HG02852 (cell line): ENCODE data around the gene SHISA6.
"Not testable (repeated sequence)": the region's sequence is repeated elsewhere in the genome, so short reads cannot be mapped to it uniquely, and the experiment has no call there.

Experiments used
- ATAC-seq: cut with Tn5 transposase; IDR thresholded peaks from one replicate; pipeline ENCODE4 v1.9.1; 2021; ENCODE audit warnings: mild to moderate bottlenecking, moderate library complexity; ENCODE audit not compliant: unreplicated experiment

The SHISA6 gene

DNA sequence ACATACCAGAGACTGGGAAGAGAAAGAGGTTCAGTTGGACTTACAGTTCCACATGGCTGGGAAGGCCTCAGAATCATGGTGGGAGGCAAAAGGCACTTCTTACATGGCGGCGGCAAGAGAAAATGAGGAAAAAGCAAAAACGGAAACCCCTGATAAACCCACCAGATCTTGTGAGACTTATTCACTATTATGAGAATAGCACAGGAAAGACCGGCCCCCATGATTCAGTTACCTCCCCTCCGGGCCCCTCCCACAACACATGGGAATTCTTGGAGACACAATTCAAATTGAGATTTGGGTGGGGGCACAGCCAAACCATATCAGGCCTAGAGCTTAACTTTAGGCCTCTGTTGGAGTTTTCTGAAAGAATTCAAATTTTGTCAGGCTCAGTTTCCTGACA is 60.9 kb downstream of the SHISA6 start:
- ATAC-seq: not testable (repeated sequence)

DNA sequence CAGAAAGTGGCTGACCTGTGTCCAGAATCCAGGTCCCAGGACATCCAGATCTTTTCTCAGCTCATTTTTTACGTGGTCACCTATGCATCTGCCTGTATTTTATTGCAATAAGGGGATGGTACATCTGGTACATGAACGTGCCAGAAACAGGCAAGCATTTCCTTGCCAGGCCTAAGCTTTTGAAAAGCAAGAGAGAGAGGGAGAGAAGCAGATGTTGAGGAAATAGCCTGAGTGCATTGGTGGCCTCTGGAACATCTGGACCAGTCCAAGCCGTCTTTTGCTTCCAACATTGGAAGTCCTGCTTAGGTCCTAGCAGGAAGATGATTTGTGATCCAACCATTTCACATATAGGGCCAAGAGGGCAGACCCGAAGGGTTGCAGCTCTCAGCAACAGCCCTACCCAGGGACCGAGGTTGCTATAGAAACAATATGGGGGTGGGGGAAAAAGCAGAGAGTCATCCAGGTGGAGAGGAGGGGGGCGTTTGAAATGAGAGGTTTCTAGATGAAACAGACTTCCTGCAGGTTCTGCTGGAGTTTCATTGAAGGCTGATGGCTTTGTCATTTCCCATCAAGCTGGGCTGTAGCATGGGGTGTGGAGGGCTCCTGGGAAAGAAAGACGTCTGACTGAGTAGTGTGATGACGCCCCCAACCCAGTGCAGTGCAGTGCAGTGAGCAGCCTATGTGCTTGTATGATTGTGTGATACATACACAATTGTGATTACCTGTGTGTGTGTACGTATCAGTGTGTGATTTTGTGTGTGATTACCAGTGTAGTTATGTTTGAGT is 61.6 kb downstream of the SHISA6 start:
- ATAC-seq: no peak

- no peak for ATAC-seq
Observed at GRCh38 chr17:11303773-11304394, 62.9 kb downstream of the SHISA6 start.

DNA sequence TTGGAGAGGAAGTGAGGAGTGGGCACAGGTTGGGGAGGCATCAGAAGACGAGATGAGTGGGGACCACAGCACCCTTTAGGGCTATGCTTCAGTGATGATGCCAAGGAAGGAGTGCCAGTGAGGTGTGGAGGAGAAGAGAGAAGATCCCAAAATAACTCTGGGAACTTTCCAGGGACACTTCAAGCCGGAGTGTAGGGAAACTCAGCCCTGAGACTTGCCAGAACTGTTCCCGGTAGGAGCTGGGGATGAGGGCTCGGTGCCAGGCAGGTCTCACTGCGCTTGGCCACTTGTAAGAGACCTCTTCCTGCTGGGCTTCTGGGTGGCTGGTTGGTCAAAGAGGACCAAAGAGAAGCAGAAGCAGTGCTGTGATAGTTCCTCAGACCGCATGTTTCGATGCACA is 63.6 kb downstream of the SHISA6 start:
- ATAC-seq: no peak

DNA sequence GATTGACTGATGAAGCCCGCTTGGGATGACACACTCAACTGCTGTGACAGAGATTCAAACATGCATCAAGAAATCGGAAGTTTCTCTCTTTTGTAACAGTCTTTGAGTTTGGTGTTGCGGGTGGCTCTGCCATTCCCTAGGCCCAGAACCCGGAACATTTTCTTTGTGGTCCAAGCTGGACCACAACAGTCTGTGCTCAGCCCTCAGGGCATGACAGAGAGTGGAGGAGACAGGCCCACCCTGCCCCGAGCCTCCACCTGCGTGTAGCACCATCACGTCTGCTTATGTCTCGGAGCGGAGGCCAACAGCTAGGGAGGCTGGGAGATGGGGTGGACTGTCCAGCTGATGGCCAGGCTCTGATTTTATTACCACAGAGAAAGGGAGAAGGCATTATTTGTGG is 64.5 kb downstream of the SHISA6 start:
- ATAC-seq: no peak

- no peak for ATAC-seq
Observed at GRCh38 chr17:11308531-11308930, 67.5 kb downstream of the SHISA6 start.

DNA sequence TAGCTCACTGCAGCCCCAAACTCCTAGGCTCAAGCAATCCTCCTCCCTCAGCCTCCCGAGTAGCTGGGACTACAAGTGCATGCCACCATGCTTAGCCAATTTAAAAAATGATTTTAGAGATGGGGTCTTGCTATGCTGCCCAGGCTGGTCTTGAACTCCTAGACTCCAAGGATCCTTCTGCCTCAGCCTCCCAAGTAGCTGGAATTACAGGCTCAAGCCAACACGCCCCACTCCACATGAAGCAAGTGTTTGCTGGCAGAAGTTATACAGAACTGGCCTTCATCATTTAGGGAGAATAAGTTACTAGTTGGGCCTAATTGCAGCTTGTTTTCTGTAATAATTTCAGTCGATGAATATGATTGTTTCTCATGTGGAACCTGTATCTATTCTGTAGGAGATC is 68.0 kb downstream of the SHISA6 start:
- no peak for ATAC-seq

GRCh38 chr17:11309850-11310249 is 68.8 kb downstream of the SHISA6 start:
- ATAC-seq: no peak

GRCh38 chr17:11316451-11316850 is 75.4 kb downstream of the SHISA6 start:
- ATAC-seq: not testable (repeated sequence)

- ATAC-seq: no peak
Observed at GRCh38 chr17:11318207-11318606, 77.2 kb downstream of the SHISA6 start.

- no peak for ATAC-seq
Observed at GRCh38 chr17:11319894-11320293, 78.9 kb downstream of the SHISA6 start.

GRCh38 chr17:11324021-11324420 is 83.0 kb downstream of the SHISA6 start:
- no peak for ATAC-seq

DNA sequence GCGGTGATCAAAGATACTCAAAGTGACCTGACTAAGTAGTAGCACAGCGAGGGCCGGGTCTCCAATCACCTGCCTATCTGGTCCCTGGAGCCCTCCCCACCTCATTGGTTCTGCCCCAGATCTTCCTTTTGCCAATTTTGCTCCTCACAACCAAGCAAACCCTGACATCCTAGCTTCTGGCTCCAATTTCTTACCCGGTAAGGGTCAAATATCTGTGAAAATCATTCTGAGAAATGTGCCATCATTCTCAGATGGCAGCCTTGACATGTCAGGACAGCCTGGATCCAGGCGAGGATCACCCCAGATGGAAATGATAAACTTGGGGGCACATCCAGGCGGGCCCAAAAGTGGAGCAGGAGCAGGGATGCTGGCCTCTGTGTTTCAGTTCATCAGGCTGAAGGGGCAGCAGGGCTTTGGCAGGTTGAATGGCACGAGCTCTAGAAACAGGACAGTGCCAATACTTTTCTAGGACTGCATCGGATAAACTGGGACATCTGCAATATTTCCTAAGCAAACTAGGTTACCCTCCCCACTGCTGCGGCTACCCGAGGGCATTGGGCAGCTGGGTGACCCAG is 83.9 kb downstream of the SHISA6 start:
- ATAC-seq: no peak

GRCh38 chr17:11326492-11326891 is 85.5 kb downstream of the SHISA6 start:
- ATAC-seq: no peak

- ATAC-seq: no peak
Observed at GRCh38 chr17:11328770-11329169, 87.8 kb downstream of the SHISA6 start.

- no peak for ATAC-seq
Observed at GRCh38 chr17:11330006-11330405, 89.0 kb downstream of the SHISA6 start.

DNA sequence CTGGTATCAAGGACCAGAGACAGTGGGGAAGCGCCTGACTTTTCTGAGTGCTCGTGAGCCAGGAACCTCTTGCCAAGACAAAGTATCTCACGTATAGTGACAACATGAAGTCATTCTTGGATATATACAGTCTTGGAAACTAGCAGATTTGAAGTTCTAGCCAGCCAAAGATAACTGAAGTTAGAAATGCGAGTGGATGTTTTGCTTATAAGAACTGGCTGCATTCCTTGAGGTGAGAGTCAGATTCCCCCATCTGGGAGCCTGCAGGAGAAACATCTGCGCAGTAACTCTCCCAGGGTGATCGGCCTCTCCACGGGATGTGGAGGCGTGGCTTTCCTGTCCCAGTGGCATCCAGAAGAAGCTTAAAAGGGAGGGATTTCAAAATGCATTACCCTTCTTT is 89.8 kb downstream of the SHISA6 start:
- ATAC-seq: no peak

DNA sequence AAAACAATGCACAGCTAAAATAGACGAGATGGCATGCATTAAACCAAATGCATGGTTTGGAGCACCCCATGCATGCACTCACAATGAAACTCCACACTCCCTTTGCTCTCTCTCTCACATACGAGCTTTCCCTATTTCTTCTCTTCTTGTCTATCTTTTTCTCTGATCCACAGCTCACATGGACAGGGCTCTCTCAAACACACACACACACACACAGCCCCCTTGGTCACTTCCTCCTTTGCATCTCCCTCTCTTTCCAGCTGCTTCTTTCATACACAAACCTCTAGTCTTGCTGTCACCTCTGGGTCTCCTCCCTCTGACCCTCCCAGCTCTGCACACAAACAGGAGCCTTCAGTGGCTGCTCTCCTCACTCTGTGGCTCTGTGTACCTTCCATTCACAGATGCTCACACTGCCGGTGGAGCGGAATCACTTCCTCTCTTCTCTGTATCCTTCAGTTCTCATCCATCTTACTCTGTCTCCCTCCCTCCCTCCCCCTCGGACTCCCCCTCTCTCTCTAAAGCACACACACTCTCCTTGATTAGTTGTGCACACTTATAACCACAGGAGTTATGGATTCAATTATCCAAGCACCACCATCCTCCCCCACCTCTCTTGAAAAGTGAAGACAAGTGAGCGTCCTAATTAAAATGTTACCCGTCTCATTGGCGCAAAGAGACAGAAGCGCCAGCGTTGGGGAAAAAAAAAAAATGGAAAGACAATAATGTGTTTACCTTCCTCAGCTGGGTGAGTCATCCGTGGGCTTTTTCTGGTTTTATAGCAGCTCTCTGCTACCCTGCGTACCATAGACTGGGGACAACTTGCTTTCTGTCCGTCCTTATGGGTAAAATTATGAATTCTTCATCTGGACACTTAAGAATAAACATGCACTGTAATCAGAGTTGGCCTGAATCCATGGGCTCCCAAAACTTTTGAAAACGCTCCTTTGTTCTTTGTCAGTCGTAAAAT is 90.8 kb downstream of the SHISA6 start:
- ATAC-seq: no peak

- no peak for ATAC-seq
Observed at GRCh38 chr17:11332706-11333105, 91.7 kb downstream of the SHISA6 start.

- no peak for ATAC-seq
Observed at GRCh38 chr17:11334493-11334892, 93.5 kb downstream of the SHISA6 start.

- ATAC-seq: no peak
Observed at GRCh38 chr17:11336290-11336689, 95.3 kb downstream of the SHISA6 start.
